Fibroblast of the aortic adventitia (primary cell): ENCODE measurements around the gene WDR82. TPM values are rescaled to one million over a fixed set of nuclear protein-coding genes. Genes with fewer than 3 reads are reported as not detected.
A peak's percentile ranks its signal among the peaks of the same experiment; 100 is the strongest.

Experiments
- DNase-seq: peaks from one replicate; pipeline ENCODE4 v3.0.0-alpha.2; 2010; ENCODE audit warnings: low read depth
- H3K4me3 ChIP-seq: 2 replicates; pipeline ENCODE4 v1.5.1; 2011; ENCODE audit warnings: low read depth, mild to moderate bottlenecking, control low read depth, low read length, moderate library complexity
- CTCF ChIP-seq: IDR thresholded peaks from 2 replicates; pipeline ENCODE4 v1.5.1; 2011; ENCODE audit warnings: mild to moderate bottlenecking, low read length, control low read depth, inconsistent platforms; ENCODE audit not compliant: insufficient read depth
- total RNA-seq: library from RNA; depleted of rRNA; stranded (reverse); fragments of >200 nt; gene quantifications from 2 replicates; pipeline ENCODE4 v1.2.3, GENCODE V29; 2012; ENCODE audit warnings: low replicate concordance

Gene WDR82
- total RNA-seq, 1 donor, result 61.5 TPM

- TF ChIP-seq CTCF, result no peak
- DNase-seq, result no peak
- H3K4me3 ChIP-seq, result no peak overlapping the region
Observed at GRCh38 chr3:52315006-52315405, 36.6 kb upstream of the WDR82 start.

GRCh38 chr3:52314489-52314888 is 36.0 kb upstream of the WDR82 start:
- no peak for TF ChIP-seq CTCF
- DNase-seq, result peak; percentile 24
- no peak overlapping the region for H3K4me3 ChIP-seq

GRCh38 chr3:52313774-52314188 is 35.3 kb upstream of the WDR82 start:
- DNase-seq, result peak; percentile 53
- H3K4me3 ChIP-seq, result no peak overlapping the region
- no peak for TF ChIP-seq CTCF

- no peak for TF ChIP-seq CTCF
- DNase-seq, result no peak
- H3K4me3 ChIP-seq, result no peak overlapping the region
Observed at GRCh38 chr3:52313188-52313773, 34.8 kb upstream of the WDR82 start.

- H3K4me3 ChIP-seq, result no peak overlapping the region
- no peak for DNase-seq
- no peak for TF ChIP-seq CTCF
Observed at GRCh38 chr3:52311576-52312119, 33.2 kb upstream of the WDR82 start.

- TF ChIP-seq CTCF, result no peak
- no peak overlapping the region for H3K4me3 ChIP-seq
- no peak for DNase-seq
Observed at GRCh38 chr3:52310861-52311575, 32.6 kb upstream of the WDR82 start.
